AG09309 (cell line): ENCODE results near the gene SLC44A4.
"Not testable (repeated sequence)": the region's sequence is repeated elsewhere in the genome, so short reads cannot be mapped to it uniquely, and the experiment has no call there.

Source experiments
- DNase-seq: peaks from one replicate; pipeline ENCODE4 v3.0.0-alpha.2; 2010; ENCODE audit warnings: low read depth
- H3K4me3 ChIP-seq: 2 replicates; pipeline ENCODE4 v1.5.1; 2011; ENCODE audit warnings: mild to moderate bottlenecking, low read depth, low read length, moderate library complexity; ENCODE audit not compliant: control insufficient read depth
- TF ChIP-seq, protein P1 (sequence below): IDR thresholded peaks from 2 replicates; pipeline ENCODE4 v1.5.1; 2011; ENCODE audit warnings: mild to moderate bottlenecking, low read depth, low read length, inconsistent platforms; ENCODE audit not compliant: insufficient read depth, control insufficient read depth; ENCODE audit errors: missing control alignments

SLC44A4 gene

DNA sequence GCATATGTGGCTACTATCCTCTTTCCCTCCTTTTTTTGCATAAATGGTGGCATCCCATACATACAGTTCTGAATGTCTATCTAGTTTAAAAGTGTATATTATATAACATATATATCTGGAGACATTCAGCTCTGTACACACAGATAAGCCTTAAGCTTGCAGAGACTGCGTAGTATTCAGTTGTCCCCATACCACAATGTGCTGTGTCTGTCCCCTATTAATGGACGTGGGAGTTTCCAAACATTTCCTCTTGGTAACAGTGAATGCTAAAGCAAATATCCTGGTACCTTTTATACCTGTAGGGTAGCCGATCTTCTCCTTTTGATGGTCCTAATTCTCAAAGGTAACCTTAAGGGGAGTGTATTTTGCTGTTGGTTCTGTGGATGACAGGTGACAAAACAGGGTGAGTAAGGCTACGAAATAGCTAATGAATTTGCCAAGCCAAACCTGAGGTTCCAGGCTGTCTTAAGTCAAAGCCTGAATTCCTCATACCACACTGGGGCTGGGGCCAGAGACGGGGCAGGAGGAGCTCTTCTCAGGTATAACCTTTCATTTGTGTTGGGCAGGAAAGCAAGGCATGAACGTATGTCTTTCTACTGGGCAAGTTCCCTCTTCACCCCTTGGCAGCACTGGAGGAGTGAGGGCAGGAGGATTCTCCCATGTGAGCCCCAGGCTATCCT is 41.0 kb upstream of the SLC44A4 start:
- no peak overlapping the region for H3K4me3 ChIP-seq
- no peak for DNase-seq
- TF ChIP-seq, protein P1, sequence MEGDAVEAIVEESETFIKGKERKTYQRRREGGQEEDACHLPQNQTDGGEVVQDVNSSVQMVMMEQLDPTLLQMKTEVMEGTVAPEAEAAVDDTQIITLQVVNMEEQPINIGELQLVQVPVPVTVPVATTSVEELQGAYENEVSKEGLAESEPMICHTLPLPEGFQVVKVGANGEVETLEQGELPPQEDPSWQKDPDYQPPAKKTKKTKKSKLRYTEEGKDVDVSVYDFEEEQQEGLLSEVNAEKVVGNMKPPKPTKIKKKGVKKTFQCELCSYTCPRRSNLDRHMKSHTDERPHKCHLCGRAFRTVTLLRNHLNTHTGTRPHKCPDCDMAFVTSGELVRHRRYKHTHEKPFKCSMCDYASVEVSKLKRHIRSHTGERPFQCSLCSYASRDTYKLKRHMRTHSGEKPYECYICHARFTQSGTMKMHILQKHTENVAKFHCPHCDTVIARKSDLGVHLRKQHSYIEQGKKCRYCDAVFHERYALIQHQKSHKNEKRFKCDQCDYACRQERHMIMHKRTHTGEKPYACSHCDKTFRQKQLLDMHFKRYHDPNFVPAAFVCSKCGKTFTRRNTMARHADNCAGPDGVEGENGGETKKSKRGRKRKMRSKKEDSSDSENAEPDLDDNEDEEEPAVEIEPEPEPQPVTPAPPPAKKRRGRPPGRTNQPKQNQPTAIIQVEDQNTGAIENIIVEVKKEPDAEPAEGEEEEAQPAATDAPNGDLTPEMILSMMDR = no peak

DNA sequence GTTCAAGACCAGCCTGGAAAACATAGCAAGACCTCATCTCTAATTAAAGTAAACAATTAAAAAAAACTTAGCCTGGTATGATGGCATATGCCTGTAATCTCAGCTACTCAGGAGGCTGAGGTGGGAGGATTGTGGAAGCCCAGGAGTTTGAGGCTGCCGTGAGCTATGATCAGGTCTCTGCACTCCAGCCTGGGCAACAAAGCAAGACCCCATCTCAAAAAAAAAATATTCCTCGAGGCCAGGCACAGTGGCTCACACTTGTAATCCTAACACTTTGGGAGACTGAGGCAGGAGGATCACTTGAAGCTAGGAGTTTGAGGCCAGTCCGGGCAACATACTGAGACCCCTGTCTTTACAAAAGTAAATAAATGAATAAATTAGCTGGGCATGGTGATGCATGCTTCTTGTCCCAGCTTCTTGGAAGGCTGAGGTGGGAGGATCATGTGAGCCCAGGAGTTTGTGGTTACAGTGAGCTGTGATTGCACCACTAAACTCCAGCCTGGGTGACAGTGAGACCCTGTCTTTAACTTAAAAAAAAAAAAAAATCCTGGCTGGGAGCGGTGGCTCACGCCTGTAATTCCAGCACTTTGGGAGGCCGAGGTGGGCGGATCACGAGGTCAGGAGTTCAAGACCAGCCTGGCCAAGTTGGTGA is 39.4 kb upstream of the SLC44A4 start:
- H3K4me3 ChIP-seq = no peak overlapping the region
- DNase-seq = no peak
- TF ChIP-seq, protein P1 = no peak

GRCh38 chr6:31915756-31916155 is 37.0 kb upstream of the SLC44A4 start:
- H3K4me3 ChIP-seq = no peak overlapping the region
- no peak for DNase-seq
- TF ChIP-seq, protein P1 = no peak

- no peak for DNase-seq
- TF ChIP-seq, protein P1 = no peak
These were observed 36.6 kb upstream of the SLC44A4 start for GRCh38 chr6:31915351-31915750.

GRCh38 chr6:31911826-31912585 is 33.2 kb upstream of the SLC44A4 start:
- no peak overlapping the region for H3K4me3 ChIP-seq
- TF ChIP-seq, protein P1 = no peak
- DNase-seq = no peak

More at GRCh38 chr6:31915351-31915750, 36.6 kb upstream of the SLC44A4 start:
- H3K4me3 ChIP-seq = no peak overlapping the region

DNA sequence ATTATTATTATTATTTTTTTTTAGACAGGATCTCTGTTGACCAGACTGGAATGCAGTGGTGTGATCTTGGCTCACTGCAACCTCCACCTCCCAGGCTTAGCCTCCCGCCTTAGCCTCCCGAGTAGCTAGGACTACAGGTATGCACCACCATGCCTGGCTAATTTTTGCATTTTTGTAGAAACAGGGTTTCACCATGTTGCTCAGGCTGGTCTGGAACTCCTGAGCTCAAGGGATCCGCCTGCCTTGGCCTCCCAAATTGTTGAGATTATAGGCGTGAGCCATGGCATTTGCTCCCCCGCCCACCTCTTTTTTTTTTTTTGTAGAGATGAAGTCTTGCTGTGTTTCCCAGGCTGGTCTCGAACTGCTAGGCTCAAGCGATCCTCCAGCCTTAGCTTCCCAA is 30.5 kb upstream of the SLC44A4 start:
- not testable (repeated sequence) for H3K4me3 ChIP-seq, DNase-seq

DNA sequence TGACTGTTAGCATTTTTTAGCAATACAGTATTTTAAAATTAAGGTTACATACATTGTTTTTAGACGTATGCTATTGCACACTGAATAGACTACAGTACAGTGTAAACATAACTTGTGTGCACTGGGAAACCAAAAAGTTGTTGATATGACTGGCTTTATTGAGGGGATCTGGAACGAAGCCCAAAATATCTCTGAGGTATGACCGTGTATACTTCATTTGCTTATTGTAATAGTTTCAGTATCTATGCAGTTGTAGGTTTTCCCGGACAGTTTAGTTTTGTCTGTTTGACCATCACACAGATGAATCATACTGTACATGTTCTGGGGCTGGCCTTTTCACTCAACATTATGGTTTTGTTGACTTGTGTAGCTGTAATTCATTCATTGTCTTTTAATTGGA is 30.0 kb upstream of the SLC44A4 start:
- TF ChIP-seq, protein P1 = no peak
- DNase-seq = no peak
- H3K4me3 ChIP-seq = no peak overlapping the region

- not testable (repeated sequence) for H3K4me3 ChIP-seq, DNase-seq
These were observed 29.5 kb upstream of the SLC44A4 start for GRCh38 chr6:31908255-31908654.
